GM18511 (cell line): ENCODE results near the gene DCAKD.

Source experiments
- ATAC-seq: cut with Tn5 transposase; IDR thresholded peaks from one replicate; pipeline ENCODE4 v1.9.1; 2021; ENCODE audit warnings: mild to moderate bottlenecking, moderate library complexity; ENCODE audit not compliant: unreplicated experiment

Gene DCAKD, protein sequence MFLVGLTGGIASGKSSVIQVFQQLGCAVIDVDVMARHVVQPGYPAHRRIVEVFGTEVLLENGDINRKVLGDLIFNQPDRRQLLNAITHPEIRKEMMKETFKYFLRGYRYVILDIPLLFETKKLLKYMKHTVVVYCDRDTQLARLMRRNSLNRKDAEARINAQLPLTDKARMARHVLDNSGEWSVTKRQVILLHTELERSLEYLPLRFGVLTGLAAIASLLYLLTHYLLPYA

GRCh38 chr17:45051060-45051719 lies at the start of gene DCAKD:
Gene DCAKD (minus strand): TSS chr17:45051632. CDS start chr17:45034885, 16,747 bp downstream.
- peak; percentile 95 for ATAC-seq

DNA sequence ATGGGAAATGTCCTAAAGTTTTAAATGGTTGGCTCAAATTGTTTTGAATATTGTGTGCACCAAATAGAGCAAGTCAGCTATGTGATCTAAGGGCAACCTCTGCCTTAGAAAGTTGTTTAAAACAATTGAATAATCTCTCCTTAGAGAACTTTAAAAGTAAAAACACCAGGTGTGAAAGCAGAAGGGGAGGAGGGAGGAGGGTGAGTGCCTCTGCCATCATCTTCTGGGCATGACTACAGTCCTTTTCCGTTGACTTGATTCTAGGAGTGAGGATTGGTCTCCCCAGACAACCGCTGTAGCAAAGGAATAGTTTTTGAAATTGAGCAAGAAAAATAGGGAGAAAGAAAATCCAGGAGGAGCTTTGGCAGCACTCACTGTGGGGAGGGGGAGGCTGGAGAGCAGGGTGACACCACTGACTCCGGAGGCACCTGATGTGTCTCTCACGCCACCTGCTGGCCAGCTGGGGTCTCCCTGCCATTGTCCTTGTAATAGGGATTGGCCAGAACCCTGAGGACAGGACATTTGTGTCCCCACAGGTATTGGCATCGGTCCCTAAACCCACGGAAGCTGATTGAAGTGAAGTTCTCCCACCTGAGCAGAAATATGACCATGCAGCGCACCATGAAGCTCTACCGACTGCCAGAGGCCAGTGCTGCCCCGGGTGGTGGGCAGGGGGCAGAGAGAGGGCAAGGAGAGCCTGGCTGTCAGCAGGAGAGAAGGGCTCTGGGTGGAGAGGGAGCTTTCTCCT lies 47.6 kb upstream of the DCAKD start:
- ATAC-seq: no peak

GRCh38 chr17:45098081-45098868 lies 46.8 kb upstream of the DCAKD start:
- no peak for ATAC-seq

DNA sequence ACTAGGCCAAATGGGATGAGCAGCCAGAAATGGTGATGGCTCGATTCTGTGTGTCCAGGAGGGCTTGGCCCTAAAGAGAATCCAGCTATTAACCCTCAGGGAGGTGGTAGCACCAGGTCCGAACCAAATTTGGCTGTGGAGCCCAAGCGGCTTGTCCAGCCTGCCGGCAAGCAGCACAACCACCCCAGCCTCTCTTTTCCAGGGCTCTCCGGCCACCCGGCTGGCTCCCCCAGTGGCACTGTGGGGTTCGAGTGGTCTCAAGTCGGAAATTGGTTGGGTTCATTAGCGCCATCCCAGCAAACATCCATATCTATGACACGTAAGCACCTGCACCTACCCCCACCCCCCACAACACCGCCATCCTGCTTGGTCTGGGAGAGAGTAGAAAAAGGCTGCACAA lies 45.5 kb upstream of the DCAKD start:
- no peak for ATAC-seq

DNA sequence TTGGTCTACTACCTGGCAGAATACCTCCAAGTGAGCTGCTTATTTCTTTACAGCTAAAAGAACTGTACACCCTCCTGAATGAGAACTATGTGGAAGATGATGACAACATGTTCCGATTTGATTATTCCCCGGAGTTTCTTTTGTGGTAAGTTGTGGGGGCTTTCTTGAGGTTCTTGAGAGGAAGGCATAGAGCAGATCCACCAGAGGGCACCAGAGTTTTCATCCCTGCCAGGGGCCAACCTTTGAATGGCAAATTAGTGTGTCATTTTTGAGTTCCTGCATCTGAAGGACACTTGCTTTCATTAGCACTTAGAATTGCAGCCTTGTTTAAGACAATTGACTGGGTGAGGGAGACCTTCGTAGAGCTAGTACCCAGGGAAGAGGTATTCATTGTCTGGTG lies 44.7 kb upstream of the DCAKD start:
- no peak for ATAC-seq

DNA sequence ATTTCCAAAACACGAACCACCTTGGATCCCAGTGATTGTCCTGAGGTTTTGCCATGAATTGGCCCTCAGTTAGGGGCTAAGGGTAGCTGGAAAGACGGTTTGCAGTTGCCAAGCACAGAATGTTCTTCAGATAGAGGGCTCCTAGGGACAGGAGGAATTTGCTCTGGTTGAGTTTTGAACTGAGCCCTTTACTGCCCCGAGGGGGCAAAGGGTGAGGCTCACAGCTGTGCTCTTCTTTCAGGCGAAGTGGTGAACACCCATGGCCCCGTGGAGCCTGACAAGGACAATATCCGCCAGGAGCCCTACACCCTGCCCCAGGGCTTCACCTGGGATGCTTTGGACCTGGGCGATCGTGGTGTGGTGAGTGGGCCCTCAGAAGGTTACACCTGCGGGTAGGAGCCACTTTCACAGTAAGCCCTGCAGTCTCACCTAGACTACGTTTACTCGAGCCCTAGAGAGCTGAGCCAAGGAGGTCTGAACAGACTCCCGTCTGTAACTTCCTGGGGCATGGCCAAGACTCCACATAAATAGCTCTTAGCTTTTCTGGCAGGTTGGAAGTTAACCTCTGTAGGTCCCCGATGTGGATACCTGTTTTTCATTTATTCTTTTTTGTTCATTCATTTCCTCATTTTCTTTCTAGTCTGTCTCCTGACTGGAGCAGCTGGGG lies 42.1 kb upstream of the DCAKD start:
- no peak for ATAC-seq

DNA sequence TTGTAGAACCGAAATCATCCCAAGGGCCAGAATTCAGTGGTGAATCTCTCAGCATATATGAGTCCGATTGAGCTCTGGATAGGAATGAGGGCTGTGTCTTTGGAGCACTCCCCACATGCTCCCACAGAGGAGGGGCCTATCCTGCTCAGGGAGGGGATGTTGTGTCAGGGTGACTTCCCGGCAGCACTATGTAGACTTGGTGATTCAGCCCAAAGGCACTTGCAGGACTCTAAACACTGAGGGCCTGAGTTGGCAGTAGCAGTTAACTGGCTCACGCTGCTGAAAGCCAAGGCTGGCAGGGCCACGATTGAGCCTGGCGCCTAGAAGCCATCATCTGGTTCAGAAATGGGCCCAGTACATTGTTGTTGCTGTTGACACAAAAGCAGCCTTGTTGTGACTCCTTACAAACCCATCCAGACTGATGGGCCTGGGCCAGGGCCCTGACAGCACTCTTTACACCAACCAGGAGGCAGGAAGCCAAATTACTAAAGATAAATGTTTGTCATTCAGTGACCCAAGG lies 41.5 kb upstream of the DCAKD start:
- ATAC-seq: no peak

- no peak for ATAC-seq
Observed at GRCh38 chr17:45091778-45092425, 40.5 kb upstream of the DCAKD start.

DNA sequence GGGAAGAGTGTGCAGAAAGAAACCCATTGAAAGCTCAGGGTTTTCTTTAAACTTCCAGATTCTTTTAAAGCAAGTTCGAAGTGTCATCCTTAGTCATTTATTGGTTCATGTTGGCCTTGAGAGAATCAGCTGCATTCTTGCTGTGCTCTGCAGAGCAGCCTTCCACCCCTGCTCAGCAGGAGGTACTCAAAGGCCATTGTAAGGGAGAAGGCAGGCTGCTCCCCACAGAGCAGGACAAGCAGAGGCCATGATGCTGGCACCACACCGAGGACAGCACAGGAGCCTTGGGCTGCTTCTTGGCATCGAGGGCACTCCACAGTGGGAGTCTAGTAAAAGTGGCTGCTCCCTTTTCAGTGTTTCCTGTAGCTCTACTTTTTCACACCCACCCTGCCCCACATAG lies 39.3 kb upstream of the DCAKD start:
- ATAC-seq: no peak

DNA sequence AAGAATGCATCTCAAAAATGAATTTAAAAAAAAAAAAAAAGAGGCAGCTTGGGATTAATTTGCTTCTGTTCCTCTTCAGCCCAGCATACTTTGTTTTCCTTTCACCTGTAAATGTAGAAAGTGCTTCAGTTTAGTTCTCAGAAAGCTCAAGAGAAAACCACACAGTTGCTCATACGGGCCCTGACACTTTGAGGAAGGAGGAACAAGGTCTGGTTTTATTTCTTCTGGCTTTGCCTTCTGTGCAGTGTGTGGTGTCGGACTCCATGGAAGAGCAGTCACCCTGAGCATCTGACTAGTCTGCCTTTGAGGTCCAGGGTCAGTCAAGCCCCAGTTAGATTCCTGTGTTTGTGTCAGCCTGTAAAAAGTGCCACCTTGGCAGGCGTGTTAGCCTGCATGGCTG lies 37.3 kb upstream of the DCAKD start:
- ATAC-seq: no peak

DNA sequence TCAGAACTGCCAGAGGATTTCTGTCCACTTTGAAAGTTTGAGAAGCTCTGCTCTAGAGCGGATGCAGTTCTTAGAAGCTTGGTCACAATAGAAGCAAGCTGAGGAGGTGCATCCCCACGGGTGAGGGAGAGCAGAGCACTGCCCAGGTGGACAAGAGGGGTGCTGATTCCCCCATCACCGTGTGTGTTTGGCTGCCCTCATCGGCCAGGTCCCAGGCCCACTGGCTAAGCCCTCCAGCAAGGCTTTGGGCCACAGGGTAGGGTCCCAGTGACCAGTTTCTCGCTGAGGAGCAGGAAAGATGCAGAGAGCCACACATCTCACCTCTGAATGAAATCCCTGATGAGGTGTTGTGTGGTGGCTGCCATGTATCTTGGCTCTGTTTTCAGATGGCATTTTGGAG lies 36.5 kb upstream of the DCAKD start:
- no peak for ATAC-seq

GRCh38 chr17:45087504-45087975 lies 36.1 kb upstream of the DCAKD start:
- no peak for ATAC-seq

DNA sequence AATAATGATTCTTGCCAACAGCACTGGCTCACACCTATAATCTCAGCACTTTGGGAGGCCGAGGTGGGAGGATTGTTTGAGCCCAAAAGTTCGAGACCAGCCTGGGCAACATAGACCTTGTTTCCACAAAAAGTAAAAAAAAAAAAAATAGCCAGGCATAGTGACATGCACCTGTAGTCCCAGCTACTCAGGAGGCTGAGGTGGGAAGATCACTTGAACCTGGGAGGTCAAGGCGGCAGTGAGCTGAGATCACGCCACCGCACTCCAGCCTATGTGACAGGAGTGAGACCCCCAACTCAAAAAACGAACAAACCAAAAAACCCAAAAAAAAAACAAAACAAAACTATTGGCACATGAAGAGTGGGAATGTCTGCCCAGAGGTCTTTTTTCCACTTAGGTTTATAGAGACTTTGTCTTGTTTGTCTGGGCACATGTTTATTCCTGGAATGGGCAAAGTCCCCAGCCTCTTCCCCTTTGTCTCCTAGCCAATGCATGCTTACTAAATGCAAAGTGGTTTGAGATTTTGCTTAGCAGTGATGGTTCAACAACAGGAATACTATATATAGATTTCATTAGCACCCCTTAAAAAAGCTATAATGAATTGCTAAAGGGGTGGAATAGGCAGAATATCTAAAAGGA lies 35.6 kb upstream of the DCAKD start:
- ATAC-seq: no peak

- no peak for ATAC-seq
Observed at GRCh38 chr17:45086391-45086790, 35.0 kb upstream of the DCAKD start.

DNA sequence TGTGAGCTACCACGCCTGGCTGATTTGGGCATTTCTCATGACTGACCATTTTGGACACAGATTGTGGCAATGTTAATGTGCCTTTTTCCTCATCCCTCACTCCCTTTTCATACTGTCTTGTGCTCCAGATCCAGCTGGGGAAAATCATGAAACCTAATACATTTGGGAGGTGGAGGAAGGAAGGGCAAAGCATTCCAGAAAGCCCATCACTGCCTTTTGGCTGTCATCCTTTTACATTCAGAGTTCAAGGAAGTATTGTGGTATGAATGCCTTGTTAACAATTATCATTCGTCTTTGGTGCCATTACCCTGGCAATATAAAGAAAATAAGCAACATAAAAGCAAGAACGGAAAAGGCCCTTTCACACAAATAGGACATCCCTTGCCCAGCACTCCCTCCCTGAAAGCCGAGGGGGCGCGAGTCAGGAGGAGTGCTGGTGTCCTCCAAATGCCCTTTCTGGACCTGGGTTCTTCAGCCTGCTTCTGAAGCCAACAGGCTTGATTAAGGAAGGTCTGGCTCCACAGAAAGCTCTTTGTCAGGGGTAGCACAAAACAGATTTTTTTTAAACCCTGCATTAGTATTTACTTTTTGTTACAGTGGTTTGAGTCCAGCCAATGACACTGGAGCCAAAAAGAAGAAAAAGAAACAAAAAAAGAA lies 29.7 kb upstream of the DCAKD start:
- ATAC-seq: no peak

- ATAC-seq: no peak
Observed at GRCh38 chr17:45077643-45078042, 26.2 kb upstream of the DCAKD start.

DNA sequence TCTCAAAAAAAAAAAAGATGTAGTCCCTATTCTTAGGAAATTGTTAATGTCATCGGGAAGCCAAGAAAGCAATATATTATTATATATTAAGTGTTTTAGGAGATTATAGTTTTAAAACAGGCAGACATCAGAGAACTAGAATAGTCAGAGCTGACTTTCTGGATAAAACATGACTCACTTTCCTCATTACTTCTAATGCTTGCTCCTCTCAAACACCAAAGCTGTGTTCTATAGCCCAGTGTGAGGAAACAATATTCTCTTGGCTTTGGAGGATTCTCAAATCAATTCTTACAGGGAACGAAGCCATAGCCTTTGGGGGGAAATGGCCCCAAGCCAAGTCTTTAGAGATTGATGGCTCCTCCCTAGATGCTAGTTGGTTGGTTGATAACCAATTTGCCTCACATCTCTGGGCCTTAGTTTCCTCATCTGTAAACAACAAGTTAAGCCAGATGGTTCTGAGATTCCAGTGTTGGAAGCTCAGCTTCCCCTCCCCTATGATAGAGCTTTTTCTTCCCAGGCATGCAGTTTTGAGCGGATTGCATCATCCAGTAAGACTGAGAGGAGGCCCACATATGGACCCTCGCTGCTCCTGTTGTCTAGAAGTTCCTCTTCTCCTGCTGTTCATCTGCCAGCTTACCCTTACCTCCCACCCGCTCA lies 22.1 kb upstream of the DCAKD start:
- ATAC-seq: no peak

- ATAC-seq: no peak
Observed at GRCh38 chr17:45070809-45071208, 19.4 kb upstream of the DCAKD start.
